ENCODE measurements around the gene UBAC2.

Gene UBAC2

DNA sequence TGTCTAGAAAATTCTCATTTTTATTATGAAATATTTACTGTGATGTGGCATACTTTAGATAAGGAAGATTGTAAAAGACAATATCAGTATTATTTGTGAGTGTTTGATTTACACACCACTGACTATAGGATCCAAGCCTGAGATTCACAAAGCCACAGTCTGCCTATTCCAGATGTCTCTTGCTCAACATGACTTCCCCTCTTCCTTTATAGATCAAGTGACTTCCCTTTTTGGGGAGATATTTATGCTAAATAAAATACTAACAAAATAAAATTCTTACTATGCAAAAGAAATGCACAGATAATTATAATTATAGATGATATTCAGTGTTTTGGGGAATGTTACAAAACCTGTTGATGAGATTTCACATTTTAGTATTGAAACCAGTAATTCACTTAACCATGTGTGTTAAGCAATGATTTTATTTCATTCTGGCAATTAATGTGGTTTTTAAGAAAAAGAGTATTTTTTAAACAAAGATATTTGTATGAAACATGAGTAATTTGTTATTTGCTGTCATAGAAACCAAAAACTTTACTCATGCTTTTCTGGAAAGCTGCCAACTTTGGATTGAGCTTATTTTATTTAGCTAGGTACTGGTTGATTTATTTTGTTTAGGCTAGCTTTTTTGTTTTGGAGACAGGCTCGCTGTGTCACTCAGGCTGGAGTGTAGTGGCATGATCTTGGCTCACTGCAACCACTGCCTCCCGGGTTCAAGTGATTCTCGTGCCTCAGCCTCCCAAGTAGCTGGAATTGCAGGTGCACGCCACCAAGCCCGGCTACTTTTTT is 120.2 kb downstream of the UBAC2 start:
- TF ChIP-seq CSDC2 (CRISPR knock-in tag; IDR thresholded peaks at IDR 0.05) (no peak), ZNF565 (CRISPR knock-in tag; conservative IDR thresholded peaks at IDR 0.05; ENCODE audit: low read depth) (no peak), ISL1 (CRISPR knock-in tag; IDR thresholded peaks at IDR 0.05) (peak; percentile 47; the same call in 1 of the 2 replicates), SNAI2 (CRISPR knock-in tag; IDR thresholded peaks at IDR 0.05) (no peak), ZFP30 (CRISPR knock-in tag; IDR thresholded peaks at IDR 0.05) (no peak), TCF4 (CRISPR knock-in tag; IDR thresholded peaks at IDR 0.05; ENCODE audit: borderline replicate concordance) (no peak)
- TF ChIP-seq, protein P1, sequence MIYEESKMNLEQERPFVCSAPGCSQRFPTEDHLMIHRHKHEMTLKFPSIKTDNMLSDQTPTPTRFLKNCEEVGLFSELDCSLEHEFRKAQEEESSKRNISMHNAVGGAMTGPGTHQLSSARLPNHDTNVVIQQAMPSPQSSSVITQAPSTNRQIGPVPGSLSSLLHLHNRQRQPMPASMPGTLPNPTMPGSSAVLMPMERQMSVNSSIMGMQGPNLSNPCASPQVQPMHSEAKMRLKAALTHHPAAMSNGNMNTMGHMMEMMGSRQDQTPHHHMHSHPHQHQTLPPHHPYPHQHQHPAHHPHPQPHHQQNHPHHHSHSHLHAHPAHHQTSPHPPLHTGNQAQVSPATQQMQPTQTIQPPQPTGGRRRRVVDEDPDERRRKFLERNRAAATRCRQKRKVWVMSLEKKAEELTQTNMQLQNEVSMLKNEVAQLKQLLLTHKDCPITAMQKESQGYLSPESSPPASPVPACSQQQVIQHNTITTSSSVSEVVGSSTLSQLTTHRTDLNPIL (CRISPR knock-in tag; IDR thresholded peaks at IDR 0.05; ENCODE audit: low read depth) = no peak
- ATAC-seq = peak; percentile 61

DNA sequence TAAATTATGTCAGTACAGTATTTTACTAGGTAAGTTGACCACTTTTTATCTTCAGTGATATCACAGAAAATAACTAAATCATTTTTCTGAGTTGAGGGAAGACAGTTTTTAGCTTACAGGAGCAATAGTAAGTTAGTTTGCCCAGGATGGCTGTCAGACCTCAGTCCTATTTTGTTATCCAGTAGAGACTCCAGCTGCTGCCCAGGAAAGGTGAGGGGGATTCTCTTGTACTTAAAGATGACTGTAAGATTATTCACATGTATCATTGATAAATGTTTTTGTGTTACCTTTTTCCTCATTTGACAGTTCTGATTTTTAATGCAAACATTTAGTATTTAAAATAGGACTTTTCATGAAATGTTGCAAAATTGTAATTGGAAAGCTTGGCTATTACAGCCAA is 121.1 kb downstream of the UBAC2 start:
- TF ChIP-seq TCF4 (CRISPR knock-in tag; IDR thresholded peaks at IDR 0.05; ENCODE audit: borderline replicate concordance) = no peak
- no peak for TF ChIP-seq RARB (CRISPR knock-in tag; IDR thresholded peaks at IDR 0.05)
- TF ChIP-seq, protein P2, sequence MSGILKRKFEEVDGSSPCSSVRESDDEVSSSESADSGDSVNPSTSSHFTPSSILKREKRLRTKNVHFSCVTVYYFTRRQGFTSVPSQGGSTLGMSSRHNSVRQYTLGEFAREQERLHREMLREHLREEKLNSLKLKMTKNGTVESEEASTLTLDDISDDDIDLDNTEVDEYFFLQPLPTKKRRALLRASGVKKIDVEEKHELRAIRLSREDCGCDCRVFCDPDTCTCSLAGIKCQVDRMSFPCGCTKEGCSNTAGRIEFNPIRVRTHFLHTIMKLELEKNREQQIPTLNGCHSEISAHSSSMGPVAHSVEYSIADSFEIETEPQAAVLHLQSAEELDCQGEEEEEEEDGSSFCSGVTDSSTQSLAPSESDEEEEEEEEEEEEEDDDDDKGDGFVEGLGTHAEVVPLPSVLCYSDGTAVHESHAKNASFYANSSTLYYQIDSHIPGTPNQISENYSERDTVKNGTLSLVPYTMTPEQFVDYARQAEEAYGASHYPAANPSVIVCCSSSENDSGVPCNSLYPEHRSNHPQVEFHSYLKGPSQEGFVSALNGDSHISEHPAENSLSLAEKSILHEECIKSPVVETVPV (CRISPR knock-in tag; IDR thresholded peaks at IDR 0.05) = no peak
- TF ChIP-seq OSR1 (CRISPR knock-in tag; IDR thresholded peaks at IDR 0.05) = no peak
- TF ChIP-seq, protein P1 (CRISPR knock-in tag; IDR thresholded peaks at IDR 0.05; ENCODE audit: low read depth) = no peak
- TF ChIP-seq ZC3H10 (CRISPR knock-in tag; IDR thresholded peaks at IDR 0.05) = no peak
- no peak for TF ChIP-seq GLIS3 (CRISPR knock-in tag; IDR thresholded peaks at IDR 0.05)
- TF ChIP-seq ARNTL (CRISPR knock-in tag; IDR thresholded peaks at IDR 0.05; ENCODE audit: borderline replicate concordance, low read depth) = no peak
- no peak for TF ChIP-seq TSHZ2 (CRISPR knock-in tag; IDR thresholded peaks at IDR 0.05)
- no peak for TF ChIP-seq SNAI2 (CRISPR knock-in tag; IDR thresholded peaks at IDR 0.05)
- ATAC-seq = no peak; the same call in 2 of the 3 replicates

DNA sequence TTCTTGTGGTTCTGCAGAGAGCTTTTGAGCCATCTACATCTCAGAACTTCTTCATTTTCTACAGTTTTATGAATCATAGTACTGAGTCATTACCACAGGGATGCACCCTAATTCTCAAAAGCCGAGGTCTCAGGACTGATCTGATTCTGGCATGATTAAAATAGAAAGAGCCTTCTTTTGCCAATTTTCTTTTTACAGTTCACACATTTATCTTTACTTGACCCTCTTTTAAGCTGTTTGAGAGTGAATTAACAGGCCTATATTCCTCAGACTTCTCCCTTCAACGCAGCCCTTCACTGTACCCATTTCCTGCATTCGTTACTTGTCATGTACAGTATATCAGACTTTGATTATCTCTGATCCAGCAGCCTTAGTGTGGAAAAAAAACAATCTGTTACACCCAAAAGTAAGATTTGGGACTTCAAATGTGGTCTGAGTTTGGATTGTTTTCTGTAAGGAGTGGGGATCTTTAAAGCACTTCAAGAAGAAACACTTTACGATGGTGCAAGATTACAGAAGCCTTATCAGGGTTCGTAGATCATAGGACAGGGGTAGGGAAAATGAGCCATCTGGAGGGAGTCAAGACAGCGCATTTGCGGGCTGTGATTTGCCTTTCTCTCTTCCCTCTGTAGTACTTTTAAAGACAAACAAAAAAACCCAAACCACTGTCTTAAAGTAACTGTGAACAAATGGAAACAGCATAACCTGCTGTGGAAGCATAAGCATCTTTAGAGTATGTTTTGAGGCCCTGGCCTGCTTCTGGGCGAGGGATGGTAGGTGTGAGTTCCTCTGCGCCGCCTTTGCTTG is 121.8 kb downstream of the UBAC2 start:
- ATAC-seq = peak; percentile 93
- no peak for TF ChIP-seq ARNTL (CRISPR knock-in tag; IDR thresholded peaks at IDR 0.05; ENCODE audit: borderline replicate concordance, low read depth)
- TF ChIP-seq PPARA (CRISPR knock-in tag; IDR thresholded peaks at IDR 0.05; ENCODE audit: borderline replicate concordance) = no peak
- no peak for TF ChIP-seq POU6F1 (CRISPR knock-in tag; IDR thresholded peaks at IDR 0.05; ENCODE audit: borderline replicate concordance, low read depth)
- peak; percentile 52; the same call in 1 of the 2 replicates for TF ChIP-seq ZC3H10 (CRISPR knock-in tag; IDR thresholded peaks at IDR 0.05)
- TF ChIP-seq ISL1 (CRISPR knock-in tag; IDR thresholded peaks at IDR 0.05) = peak; percentile 54
- no peak for TF ChIP-seq ZNF565 (CRISPR knock-in tag; conservative IDR thresholded peaks at IDR 0.05; ENCODE audit: low read depth)
- TF ChIP-seq ZFP30 (CRISPR knock-in tag; IDR thresholded peaks at IDR 0.05) = no peak
- TF ChIP-seq ZNF70 (CRISPR knock-in tag; IDR thresholded peaks at IDR 0.05) = no peak
- TF ChIP-seq SNAI2 (CRISPR knock-in tag; IDR thresholded peaks at IDR 0.05) = no peak
- no peak for TF ChIP-seq TCF4 (CRISPR knock-in tag; IDR thresholded peaks at IDR 0.05; ENCODE audit: borderline replicate concordance)
- TF ChIP-seq, protein P2 (CRISPR knock-in tag; IDR thresholded peaks at IDR 0.05) = no peak
- no peak for TF ChIP-seq TOX (CRISPR knock-in tag; IDR thresholded peaks at IDR 0.05; ENCODE audit: borderline replicate concordance)
- no peak for TF ChIP-seq RARB (CRISPR knock-in tag; IDR thresholded peaks at IDR 0.05)
- no peak for TF ChIP-seq OSR1 (CRISPR knock-in tag; IDR thresholded peaks at IDR 0.05)
